DMS53 (cell line): Measurements from ENCODE around the gene SNCA.

Experiments
- DNase-seq: peaks from one replicate; lab custom pipeline; 2025; lab: John Stamatoyannopoulos, UW

Gene SNCA

GRCh38 chr4:89814362-89814761 lies 22.6 kb downstream of the SNCA start:
- no peak for DNase-seq

- no peak for DNase-seq
Observed at GRCh38 chr4:89813197-89813596, 23.8 kb downstream of the SNCA start.

- no peak for DNase-seq
Observed at GRCh38 chr4:89807441-89808140, 29.4 kb downstream of the SNCA start.

GRCh38 chr4:89805297-89805696 lies 31.7 kb downstream of the SNCA start:
- DNase-seq: no peak

GRCh38 chr4:89803915-89804314 lies 33.0 kb downstream of the SNCA start:
- no peak for DNase-seq

GRCh38 chr4:89803036-89803435 lies 33.9 kb downstream of the SNCA start:
- DNase-seq: no peak

- no peak for DNase-seq
Observed at GRCh38 chr4:89800527-89801103, 36.3 kb downstream of the SNCA start.

GRCh38 chr4:89800012-89800516 lies 36.9 kb downstream of the SNCA start:
- no peak for DNase-seq

- no peak for DNase-seq
Observed at GRCh38 chr4:89799071-89799470, 37.9 kb downstream of the SNCA start.

- no peak for DNase-seq
Observed at GRCh38 chr4:89797117-89797516, 39.8 kb downstream of the SNCA start.

- no peak for DNase-seq
Observed at GRCh38 chr4:89788206-89789072, 48.5 kb downstream of the SNCA start.

GRCh38 chr4:89784686-89785231 lies 52.2 kb downstream of the SNCA start:
- DNase-seq: no peak

- DNase-seq: no peak
Observed at GRCh38 chr4:89781321-89781720, 55.6 kb downstream of the SNCA start.

- DNase-seq: no peak
Observed at GRCh38 chr4:89773805-89774204, 63.2 kb downstream of the SNCA start.

- no peak for DNase-seq
Observed at GRCh38 chr4:89769856-89770255, 67.1 kb downstream of the SNCA start.

GRCh38 chr4:89767924-89768323 lies 69.0 kb downstream of the SNCA start:
- DNase-seq: no peak

- no peak for DNase-seq
Observed at GRCh38 chr4:89765966-89766365, 71.0 kb downstream of the SNCA start.

GRCh38 chr4:89765528-89765927 lies 71.4 kb downstream of the SNCA start:
- no peak for DNase-seq

GRCh38 chr4:89762311-89762710 lies 74.7 kb downstream of the SNCA start:
- DNase-seq: no peak

- DNase-seq: no peak
Observed at GRCh38 chr4:89759426-89759825, 77.5 kb downstream of the SNCA start.

GRCh38 chr4:89757154-89757719 lies 79.7 kb downstream of the SNCA start:
- no peak for DNase-seq

- DNase-seq: no peak
Observed at GRCh38 chr4:89755220-89755619, 81.7 kb downstream of the SNCA start.
